ENCODE data around the gene RICTOR. TPM values are rescaled to one million over a fixed set of nuclear protein-coding genes. Genes with fewer than 3 reads are reported as not detected.
"Not testable (repeated sequence)": the region's sequence is repeated elsewhere in the genome, so short reads cannot be mapped to it uniquely, and the experiment has no call there.

The RICTOR gene
- total and polyA plus RNA-seq, 2 donors (not counting 3 experiments of a cell fraction or from before 2014, with no cell fraction given) = 9.2 to 38.0 TPM

DNA sequence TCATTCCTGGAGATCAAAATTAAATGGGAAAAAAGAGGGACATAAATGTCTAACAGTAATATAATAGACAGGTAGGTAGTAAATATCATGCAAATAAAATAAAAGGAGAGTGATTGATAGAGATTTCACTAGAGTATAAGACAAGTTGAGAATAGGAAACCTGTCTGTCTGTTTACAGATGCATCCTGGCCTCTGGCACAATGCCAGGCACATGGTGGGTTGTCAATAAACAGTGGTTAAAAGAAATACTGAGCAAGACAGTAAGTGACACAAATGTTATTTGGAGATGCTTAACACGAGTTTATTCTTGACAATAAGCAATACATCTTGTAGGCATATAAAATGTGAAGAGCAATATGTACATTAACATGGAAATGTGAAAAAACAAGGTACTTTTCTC, 33.3 kb downstream of the RICTOR start:
- Histone ChIP-seq H3K36me3 (ENCODE audit: control insufficient read depth in 2 of 2, extremely low read depth in 1 of 2, insufficient read depth in 2 of 2, low read length in 2 of 2) (no peaks in the 10 kb centered on the region), H3K4me2 (ENCODE audit: insufficient read depth, low read length) (no peak overlapping the region), H3K79me2 (ENCODE audit: control insufficient read depth, insufficient read depth, low read length) (peaks cover 41% of the 10 kb centered on the region), H3K9me1 (replicated peaks; ENCODE audit: control insufficient read depth, extremely low read depth, insufficient read depth, low read length) (no peaks in the 10 kb centered on the region), H2AFZ (ENCODE audit: low read depth, low read length) (no peak overlapping the region), H3K9ac (replicated peaks; ENCODE audit: extremely low read depth, insufficient read depth, low read length) (no peak overlapping the region), H3K4me3 (replicated peaks in 1 of 3; ENCODE audit: insufficient read depth in 1 of 3, low read depth in 1 of 3, low read length in 3 of 3) (no peak overlapping the region), H3K27ac (ENCODE audit: insufficient read depth, low read depth, low read length) (no peak overlapping the region), H3K9me3 (replicated peaks; ENCODE audit: control insufficient read depth, insufficient read depth, low read length) (no peaks in the 10 kb centered on the region), H4K20me1 (replicated peaks; ENCODE audit: control insufficient read depth, extremely low read depth, insufficient read depth, low read length) (no peaks in the 10 kb centered on the region), H3K4me1 (ENCODE audit: control insufficient read depth, extremely low read depth, insufficient read depth, low read length) (no peaks in the 10 kb centered on the region), H3K27me3 (ENCODE audit: control insufficient read depth in 2 of 2, insufficient read depth in 2 of 2, low read length in 2 of 2) (no peaks in the 10 kb centered on the region)
- FAIRE-seq (no peak), DNase-seq (ENCODE audit: low read depth, low spot score) (no peak)
- dilution Hi-C loops (cut with MboI; ENCODE audit: extremely low pct_ligation_motif_present, low sequenced_read_pairs) (no loop called here), intact Hi-C loops (cut with micrococcal nuclease) (no loop called here)
- BruUV-seq (replicated peaks) = no TSS peak
- TF ChIP-seq, protein P1, sequence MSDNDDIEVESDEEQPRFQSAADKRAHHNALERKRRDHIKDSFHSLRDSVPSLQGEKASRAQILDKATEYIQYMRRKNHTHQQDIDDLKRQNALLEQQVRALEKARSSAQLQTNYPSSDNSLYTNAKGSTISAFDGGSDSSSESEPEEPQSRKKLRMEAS (IDR thresholded peaks at IDR 0.05; ENCODE audit: insufficient read depth, insufficient read length) = no peak
- TF ChIP-seq POLR2AphosphoS5 (IDR thresholded peaks at IDR 0.05; ENCODE audit: insufficient read depth, low read depth, low read length) (no peak), POLR2A (IDR thresholded peaks at IDR 0.05; ENCODE audit: low read depth, low read length) (no peak), GATA2 (IDR thresholded peaks at IDR 0.05; ENCODE audit: insufficient read depth, insufficient read length, low read depth, low read length) (no peak), EZH2 (IDR thresholded peaks at IDR 0.05; ENCODE audit: borderline replicate concordance, low read depth, low read length, severe bottlenecking) (no peak)
- ChIA-PET CTCF (no interaction called here), POLR2A (no interaction called here)

DNA sequence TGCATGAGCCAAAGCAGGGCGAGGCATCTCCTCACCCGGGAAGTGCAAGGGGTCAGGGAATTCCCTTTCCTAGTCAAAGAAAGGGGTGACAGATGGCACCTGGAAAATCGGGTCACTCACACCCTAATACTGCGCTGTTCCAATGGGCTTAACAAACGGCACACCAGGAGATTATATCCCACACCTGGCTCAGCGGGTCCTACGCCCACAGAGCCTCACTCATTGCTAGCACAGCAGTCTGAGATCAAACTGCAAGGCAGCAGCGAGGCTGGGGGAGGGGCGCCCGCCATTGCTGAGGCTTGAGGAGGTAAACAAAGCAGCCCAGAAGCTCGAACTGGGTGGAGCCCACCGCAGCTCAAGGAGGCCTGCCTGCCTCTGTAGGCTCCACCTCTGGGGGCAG, 39.7 kb downstream of the RICTOR start:
- FAIRE-seq; H3K9me3 ChIP-seq (replicated peaks; ENCODE audit: control insufficient read depth, insufficient read depth, low read length); H3K4me3 ChIP-seq (replicated peaks in 1 of 3; ENCODE audit: insufficient read depth in 1 of 3, low read depth in 1 of 3, low read length in 3 of 3); H3K9ac ChIP-seq (replicated peaks; ENCODE audit: extremely low read depth, insufficient read depth, low read length); H3K4me2 ChIP-seq (ENCODE audit: insufficient read depth, low read length); BruUV-seq (replicated peaks); H3K36me3 ChIP-seq (ENCODE audit: control insufficient read depth in 2 of 2, extremely low read depth in 1 of 2, insufficient read depth in 2 of 2, low read length in 2 of 2); CTCF ChIA-PET; dilution Hi-C loops (cut with MboI; ENCODE audit: extremely low pct_ligation_motif_present, low sequenced_read_pairs); intact Hi-C loops (cut with micrococcal nuclease); H3K9me1 ChIP-seq (replicated peaks; ENCODE audit: control insufficient read depth, extremely low read depth, insufficient read depth, low read length); H2AFZ ChIP-seq (ENCODE audit: low read depth, low read length); H4K20me1 ChIP-seq (replicated peaks; ENCODE audit: control insufficient read depth, extremely low read depth, insufficient read depth, low read length); POLR2A ChIA-PET; DNase-seq (ENCODE audit: low read depth, low spot score); H3K27ac ChIP-seq (ENCODE audit: insufficient read depth, low read depth, low read length); H3K27me3 ChIP-seq (ENCODE audit: control insufficient read depth in 2 of 2, insufficient read depth in 2 of 2, low read length in 2 of 2); H3K4me1 ChIP-seq (ENCODE audit: control insufficient read depth, extremely low read depth, insufficient read depth, low read length): not testable (repeated sequence)
- peaks cover 31% of the 10 kb centered on the region for H3K79me2 ChIP-seq (ENCODE audit: control insufficient read depth, insufficient read depth, low read length)
